ENCODE results near the gene EXO1.

EXO1 gene

DNA sequence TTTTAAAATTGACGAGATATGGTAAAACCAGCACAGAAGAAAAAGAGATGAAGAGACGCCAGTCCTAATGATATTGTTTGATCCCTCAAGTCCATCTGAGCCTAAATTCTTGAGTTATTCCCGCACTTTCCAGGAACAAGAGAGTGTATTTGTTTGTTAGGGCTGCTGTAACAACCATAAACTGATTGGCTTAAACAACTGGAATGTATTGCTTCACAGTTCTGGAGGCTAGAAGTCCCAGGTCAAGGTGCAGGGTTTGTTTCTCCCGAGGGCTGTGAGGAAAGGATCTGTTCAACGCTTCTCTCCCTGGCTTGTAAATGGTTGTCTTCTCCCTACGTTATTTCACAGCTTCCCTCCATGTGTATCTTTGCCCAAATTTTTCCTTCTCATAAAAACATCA lies 7.8 kb upstream of the EXO1 start:
- TF ChIP-seq, protein P1, sequence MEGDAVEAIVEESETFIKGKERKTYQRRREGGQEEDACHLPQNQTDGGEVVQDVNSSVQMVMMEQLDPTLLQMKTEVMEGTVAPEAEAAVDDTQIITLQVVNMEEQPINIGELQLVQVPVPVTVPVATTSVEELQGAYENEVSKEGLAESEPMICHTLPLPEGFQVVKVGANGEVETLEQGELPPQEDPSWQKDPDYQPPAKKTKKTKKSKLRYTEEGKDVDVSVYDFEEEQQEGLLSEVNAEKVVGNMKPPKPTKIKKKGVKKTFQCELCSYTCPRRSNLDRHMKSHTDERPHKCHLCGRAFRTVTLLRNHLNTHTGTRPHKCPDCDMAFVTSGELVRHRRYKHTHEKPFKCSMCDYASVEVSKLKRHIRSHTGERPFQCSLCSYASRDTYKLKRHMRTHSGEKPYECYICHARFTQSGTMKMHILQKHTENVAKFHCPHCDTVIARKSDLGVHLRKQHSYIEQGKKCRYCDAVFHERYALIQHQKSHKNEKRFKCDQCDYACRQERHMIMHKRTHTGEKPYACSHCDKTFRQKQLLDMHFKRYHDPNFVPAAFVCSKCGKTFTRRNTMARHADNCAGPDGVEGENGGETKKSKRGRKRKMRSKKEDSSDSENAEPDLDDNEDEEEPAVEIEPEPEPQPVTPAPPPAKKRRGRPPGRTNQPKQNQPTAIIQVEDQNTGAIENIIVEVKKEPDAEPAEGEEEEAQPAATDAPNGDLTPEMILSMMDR (IDR thresholded peaks at IDR 0.05; ENCODE audit: low read depth, low read length): no peak
- no peak overlapping the region for H3K4me3 ChIP-seq (replicated peaks in 1 of 2; ENCODE audit: low read depth in 2 of 2, low read length in 2 of 2)
- DNase-seq (ENCODE audit: low read depth in 2 of 2): no peak

DNA sequence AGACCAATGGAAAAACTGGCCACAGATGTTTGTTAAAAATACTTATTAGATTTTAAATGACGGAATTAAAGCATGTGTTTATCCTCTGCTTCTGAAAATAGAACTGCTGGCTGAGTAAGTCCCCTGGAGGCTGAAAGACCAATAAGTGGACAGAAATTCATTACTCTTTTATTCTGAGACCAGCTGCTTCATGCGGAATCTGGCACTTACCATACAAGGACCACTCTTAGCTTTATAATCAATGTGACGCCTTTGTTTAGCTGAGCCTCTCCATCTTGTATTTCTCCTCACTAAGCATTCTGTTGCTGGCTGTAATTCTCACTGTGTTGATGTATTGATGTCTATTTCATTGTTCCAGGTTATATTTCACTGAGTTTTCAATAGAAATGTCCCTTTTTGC lies 6.3 kb upstream of the EXO1 start:
- TF ChIP-seq, protein P1 (IDR thresholded peaks at IDR 0.05; ENCODE audit: low read depth, low read length): no peak
- H3K4me3 ChIP-seq (replicated peaks in 1 of 2; ENCODE audit: low read depth in 2 of 2, low read length in 2 of 2): no peak overlapping the region
- DNase-seq (ENCODE audit: low read depth in 2 of 2): no peak

DNA sequence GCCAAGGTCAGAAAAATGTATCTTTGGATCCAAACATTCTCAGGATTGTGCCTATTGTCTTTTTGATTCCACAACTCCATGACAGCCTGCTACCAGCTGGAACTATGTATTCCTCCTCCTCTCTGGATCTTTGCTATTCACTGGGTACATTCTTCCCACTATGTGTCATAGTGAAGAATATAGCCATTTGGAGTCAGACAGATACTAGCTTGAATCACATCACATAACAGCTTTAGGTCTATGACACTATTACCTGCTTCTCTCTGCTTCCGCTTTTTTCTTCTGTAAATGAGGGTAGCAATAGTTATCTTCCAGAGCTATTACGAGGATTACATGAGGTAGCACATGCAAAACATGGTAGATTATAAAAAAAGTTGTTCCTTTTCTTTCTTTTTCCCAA lies 5.4 kb upstream of the EXO1 start:
- peak in 1 of 2 donors; percentile 63 for DNase-seq (ENCODE audit: low read depth in 2 of 2)
- TF ChIP-seq, protein P1 (IDR thresholded peaks at IDR 0.05; ENCODE audit: low read depth, low read length): no peak
- H3K4me3 ChIP-seq (replicated peaks in 1 of 2; ENCODE audit: low read depth in 2 of 2, low read length in 2 of 2): no peak overlapping the region

DNA sequence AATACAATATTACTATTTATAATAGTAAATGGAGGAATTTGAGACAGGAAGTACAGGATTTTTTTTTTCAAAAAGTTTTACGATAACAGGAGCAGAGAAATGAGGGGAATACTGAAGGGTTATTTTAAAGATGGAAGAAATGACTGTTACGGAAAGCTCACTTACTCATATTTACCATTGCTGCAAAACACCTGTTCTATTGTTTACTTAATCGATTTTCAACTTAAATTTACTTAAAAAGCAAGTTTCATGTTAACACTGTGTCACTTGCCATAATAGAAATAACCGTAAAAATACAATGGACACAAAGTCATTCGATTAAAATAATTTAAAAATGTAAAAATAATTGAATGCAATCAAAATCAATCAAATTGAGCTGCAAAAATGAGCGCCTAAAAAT lies 3.4 kb upstream of the EXO1 start:
- H3K4me3 ChIP-seq (replicated peaks in 1 of 2; ENCODE audit: low read depth in 2 of 2, low read length in 2 of 2): no peak overlapping the region
- no peak for DNase-seq (ENCODE audit: low read depth in 2 of 2)
- TF ChIP-seq, protein P1 (IDR thresholded peaks at IDR 0.05; ENCODE audit: low read depth, low read length): no peak

DNA sequence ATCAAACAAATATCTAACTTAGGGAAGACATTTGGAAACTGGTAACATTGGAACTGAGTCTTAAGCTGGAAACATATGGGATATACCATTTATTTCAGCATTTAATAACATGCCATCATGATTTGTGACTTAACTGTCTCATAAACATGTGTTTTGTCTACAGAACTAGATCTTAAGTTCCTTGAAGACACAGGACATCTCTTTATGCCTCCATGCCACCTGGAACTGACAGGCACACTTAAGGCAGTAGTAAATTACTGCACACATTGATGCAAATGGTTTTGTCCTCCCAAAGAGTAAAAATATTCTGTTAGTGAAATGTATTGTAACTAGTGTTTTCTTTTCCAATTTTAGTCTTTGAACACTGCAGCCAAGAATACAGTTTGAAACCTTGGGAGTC lies 1.6 kb upstream of the EXO1 start:
- no peak overlapping the region for H3K4me3 ChIP-seq (replicated peaks in 1 of 2; ENCODE audit: low read depth in 2 of 2, low read length in 2 of 2)
- TF ChIP-seq, protein P1 (IDR thresholded peaks at IDR 0.05; ENCODE audit: low read depth, low read length): no peak
- DNase-seq (ENCODE audit: low read depth in 2 of 2): no peak

DNA sequence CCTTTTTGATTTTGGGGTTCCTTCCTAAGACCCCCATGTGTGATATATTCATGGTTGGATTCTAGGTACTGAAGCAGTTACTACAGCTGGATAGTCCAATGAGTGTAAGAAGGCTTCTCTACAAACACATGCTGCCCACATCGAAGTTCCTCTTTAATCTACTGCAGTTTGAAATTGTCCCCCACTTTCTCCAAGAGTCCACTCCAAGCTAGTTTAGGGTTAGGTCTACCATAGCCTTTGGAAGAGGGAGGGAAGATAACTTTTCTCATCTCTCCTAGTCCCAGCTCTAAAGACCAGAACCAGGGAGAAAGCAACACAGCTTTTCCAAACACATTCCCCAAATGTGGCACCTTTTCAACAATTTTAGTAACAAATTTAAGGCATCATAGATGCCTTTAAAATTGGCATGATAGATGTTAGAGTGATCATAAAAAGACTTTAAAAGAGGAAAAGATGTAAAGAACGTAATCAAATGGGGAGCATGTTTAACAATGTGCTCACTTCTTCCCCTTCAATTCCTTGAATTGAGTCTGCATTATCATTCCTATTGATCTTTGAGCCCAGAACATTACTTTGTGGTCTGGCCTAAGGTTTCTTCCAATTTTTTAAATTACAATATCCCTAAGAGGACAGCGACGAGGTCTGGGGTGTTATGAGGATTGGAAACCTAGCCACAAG lies 1.0 kb upstream of the EXO1 start:
- H3K4me3 ChIP-seq (replicated peaks in 1 of 2; ENCODE audit: low read depth in 2 of 2, low read length in 2 of 2): peak overlapping the region; percentile 79 to 96
- DNase-seq (ENCODE audit: low read depth in 2 of 2): no peak
- TF ChIP-seq, protein P1 (IDR thresholded peaks at IDR 0.05; ENCODE audit: low read depth, low read length): no peak

DNA sequence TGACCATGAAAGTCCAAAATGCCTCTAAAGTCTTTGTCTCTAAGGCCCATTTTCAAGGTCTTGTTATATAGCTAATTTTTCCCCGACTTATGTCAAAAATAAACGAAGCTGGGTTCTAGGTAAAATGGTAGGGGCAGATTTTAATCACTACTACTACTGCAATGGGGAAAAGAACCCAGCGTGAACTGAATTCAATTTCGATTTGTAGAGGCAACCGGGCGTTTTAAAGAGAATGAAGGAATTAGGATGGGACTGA lies 536 bp upstream of the EXO1 start:
- TF ChIP-seq, protein P1 (IDR thresholded peaks at IDR 0.05; ENCODE audit: low read depth, low read length): no peak

More for the DNA sequence above, 536 bp upstream of the EXO1 start:
- peak overlapping the region; percentile 79 to 96 for H3K4me3 ChIP-seq (replicated peaks in 1 of 2; ENCODE audit: low read depth in 2 of 2, low read length in 2 of 2)
- DNase-seq (ENCODE audit: low read depth in 2 of 2): no peak
